Keratinocyte (primary cell): ENCODE measurements around the gene WAS. TPM values are rescaled to one million over a fixed set of nuclear protein-coding genes. Genes with fewer than 3 reads are reported as not detected.

Experiments
- DNase-seq: peaks from one replicate; pipeline ENCODE4 v3.0.0-alpha.2; 2011; ENCODE audit warnings: low read depth, missing footprints, low spot score
- FAIRE-seq: peaks from 2 replicates; lab custom pipeline; 2011; peaks lifted over from hg19 to GRCh38; lab: Jason Lieb, UNC
- H2AFZ ChIP-seq: 2 replicates; pipeline ENCODE4 v1.6.0; 2012; ENCODE audit warnings: low read length, control low read depth, inconsistent platforms; ENCODE audit not compliant: control insufficient read depth
- H3K27ac ChIP-seq: 2 replicates; pipeline ENCODE4 v1.5.1; 2011; ENCODE audit warnings: low read length; ENCODE audit not compliant: control insufficient read depth, insufficient read depth
- H3K27me3 ChIP-seq: 3 replicates; pipeline ENCODE4 v1.6.0; 2011; ENCODE audit warnings: low read length; ENCODE audit not compliant: control insufficient read depth, insufficient read depth; ENCODE audit errors: extremely low read depth
- H3K36me3 ChIP-seq, 2 experiments: 2 replicates in 1 of 2; 3 replicates in 1 of 2; pipeline ENCODE4 v1.5.1; 2011; ENCODE audit warnings: low read length in 2 of 2, mild to moderate bottlenecking in 1 of 2; ENCODE audit not compliant: control insufficient read depth in 2 of 2, insufficient read depth in 2 of 2; ENCODE audit errors: extremely low read depth in 1 of 2
- H3K4me1 ChIP-seq: 3 replicates; pipeline ENCODE4 v1.5.1; 2011; ENCODE audit warnings: low read length; ENCODE audit not compliant: control insufficient read depth, insufficient read depth; ENCODE audit errors: extremely low read depth
- H3K4me2 ChIP-seq: 3 replicates; pipeline ENCODE4 v1.6.0; 2011; ENCODE audit warnings: low read depth, low read length; ENCODE audit not compliant: control insufficient read depth, insufficient read depth; ENCODE audit errors: extremely low read depth
- H3K4me3 ChIP-seq, 3 experiments: fragments of 200-600 bp in 1 of 3; sonication (generic) in 1 of 3; 2 replicates in 2 of 3; 3 replicates in 1 of 3; pipeline ENCODE4 v1.5.1; 2011 to 2016; ENCODE audit warnings: low read length in 3 of 3, mild to moderate bottlenecking in 3 of 3, control low read depth in 2 of 3, inconsistent platforms in 1 of 3, low read depth in 1 of 3, mixed read lengths in 1 of 3, mixed run types in 1 of 3, moderate library complexity in 1 of 3; ENCODE audit not compliant: control insufficient read depth in 2 of 3, insufficient read depth in 2 of 3; ENCODE audit errors: extremely low read depth in 1 of 3
- H3K79me2 ChIP-seq: 2 replicates; pipeline ENCODE4 v1.6.0; 2012; ENCODE audit warnings: low read length; ENCODE audit not compliant: control insufficient read depth, insufficient read depth
- H3K9ac ChIP-seq: 3 replicates; pipeline ENCODE4 v1.6.0; 2011; ENCODE audit warnings: low read length; ENCODE audit not compliant: control insufficient read depth, insufficient read depth; ENCODE audit errors: extremely low read depth
- H3K9me1 ChIP-seq: 3 replicates; pipeline ENCODE4 v1.6.0; 2011; ENCODE audit warnings: low read length; ENCODE audit not compliant: control insufficient read depth, insufficient read depth; ENCODE audit errors: extremely low read depth
- H3K9me3 ChIP-seq: 2 replicates; pipeline ENCODE4 v1.5.1; 2012; ENCODE audit warnings: low read depth, low read length; ENCODE audit not compliant: control insufficient read depth
- H4K20me1 ChIP-seq: 3 replicates; pipeline ENCODE4 v1.6.0; 2011; ENCODE audit warnings: low read length; ENCODE audit not compliant: control insufficient read depth, insufficient read depth; ENCODE audit errors: extremely low read depth
- CTCF ChIP-seq, 3 experiments: IDR thresholded peaks in 1 of 3; conservative IDR thresholded peaks in 1 of 3; optimal IDR thresholded peaks in 1 of 3; 2 replicates in 2 of 3; 3 replicates in 1 of 3; pipeline versions ENCODE3 to v1.5.1; 2011; ENCODE audit warnings: low read length in 3 of 3, mild to moderate bottlenecking in 3 of 3, moderate library complexity in 2 of 3, control low read depth in 1 of 3, inconsistent platforms in 1 of 3; ENCODE audit not compliant: insufficient read depth in 2 of 3; ENCODE audit errors: extremely low read depth in 1 of 3
- EZH2 ChIP-seq: IDR thresholded peaks from one replicate; pipeline ENCODE4 v1.6.1; 2012; ENCODE audit warnings: inconsistent platforms, mild to moderate bottlenecking, low read length, moderate library complexity
- dilution Hi-C: fragments of 300-500 bp; cut with MboI; formaldehyde crosslinking; loops from one replicate; pipeline ENCODE4 v1.7.0; 2020; ENCODE audit warnings: low sequenced_read_pairs; ENCODE audit not compliant: extremely low pct_ligation_motif_present
- polyA plus RNA-seq, 5 experiments: library from polyadenylated mRNA; depleted of rRNA in 3 of 5; stranded (reverse) in 3 of 5; stranded (forward) in 1 of 5; unstranded in 1 of 5; fragments of >200 nt; gene quantifications; 1 replicate in 1 of 5; 2 replicates in 3 of 5; 3 replicates in 1 of 5; pipeline versions ENCODE4 v1.2.1 to v1.2.3, GENCODE V29; 2011 to 2012; ENCODE audit warnings: missing spikeins in 2 of 5, low read depth in 1 of 5, low replicate concordance in 1 of 5

The WAS gene
- polyA plus RNA-seq, 1 donor (not counting 4 experiments of a cell fraction or from before 2014, with no cell fraction given): 0.07 TPM

- no peaks in the 10 kb centered on the region for H3K9me3 ChIP-seq
- no peak overlapping the region for H3K9ac ChIP-seq
- H3K4me3 ChIP-seq: no peak overlapping the region
- no peak overlapping the region for H3K4me2 ChIP-seq
- H2AFZ ChIP-seq: no peak overlapping the region
- no peaks in the 10 kb centered on the region for H4K20me1 ChIP-seq
- FAIRE-seq (no peak), DNase-seq (no peak)
- H3K9me1 ChIP-seq: no peaks in the 10 kb centered on the region
- no peak overlapping the region for H3K27ac ChIP-seq
- TF ChIP-seq CTCF (optimal IDR thresholded peaks at IDR 0.05 in 1 of 3, IDR thresholded peaks at IDR 0.05 in 1 of 3, conservative IDR thresholded peaks at IDR 0.05 in 1 of 3; ENCODE audit: extremely low read depth in 1 of 3, insufficient read depth in 2 of 3, low read length in 3 of 3): no peak
- TF ChIP-seq EZH2: no peak
- H3K27me3 ChIP-seq: no peaks in the 10 kb centered on the region
- no peaks in the 10 kb centered on the region for H3K79me2 ChIP-seq
- dilution Hi-C loops: no loop called here
- H3K4me1 ChIP-seq: no peaks in the 10 kb centered on the region
- no peaks in the 10 kb centered on the region for H3K36me3 ChIP-seq
These were observed 37.1 kb downstream of the WAS start for GRCh38 chrX:48720577-48721250.

GRCh38 chrX:48721916-48722315 lies 38.3 kb downstream of the WAS start:
- FAIRE-seq (no peak), DNase-seq (no peak)
- H3K79me2 ChIP-seq: no peaks in the 10 kb centered on the region
- dilution Hi-C loops: no loop called here
- no peaks in the 10 kb centered on the region for H3K4me1 ChIP-seq
- H3K4me3 ChIP-seq: no peak overlapping the region
- no peak overlapping the region for H2AFZ ChIP-seq
- H3K36me3 ChIP-seq: no peaks in the 10 kb centered on the region
- no peak overlapping the region for H3K9ac ChIP-seq
- no peak overlapping the region for H3K4me2 ChIP-seq
- no peaks in the 10 kb centered on the region for H3K9me3 ChIP-seq
- no peaks in the 10 kb centered on the region for H3K27me3 ChIP-seq
- H3K9me1 ChIP-seq: no peaks in the 10 kb centered on the region
- no peak overlapping the region for H3K27ac ChIP-seq
- TF ChIP-seq CTCF (optimal IDR thresholded peaks at IDR 0.05 in 1 of 3, IDR thresholded peaks at IDR 0.05 in 1 of 3, conservative IDR thresholded peaks at IDR 0.05 in 1 of 3; ENCODE audit: extremely low read depth in 1 of 3, insufficient read depth in 2 of 3, low read length in 3 of 3) (no peak), EZH2 (no peak)
- H4K20me1 ChIP-seq: no peaks in the 10 kb centered on the region
